ES-I3 (cell line): ENCODE data around the gene CLCN3.
"Not testable (repeated sequence)": the region's sequence is repeated elsewhere in the genome, so short reads cannot be mapped to it uniquely, and the experiment has no call there.

Experiments used
- H3K36me3 ChIP-seq: 2 replicates; pipeline ENCODE4 v1.6.1; 2013; ENCODE audit warnings: mild to moderate bottlenecking, low read length, control low read depth, moderate library complexity; ENCODE audit not compliant: insufficient read depth
- H3K4me1 ChIP-seq: 2 replicates; pipeline ENCODE4 v1.6.1; 2013; ENCODE audit warnings: mild to moderate bottlenecking, control low read depth, low read length; ENCODE audit not compliant: insufficient read depth
- H3K9ac ChIP-seq: 2 replicates; pipeline ENCODE4 v1.6.1; 2013; ENCODE audit warnings: low read depth, mild to moderate bottlenecking, low read length, moderate library complexity
- H3K9me3 ChIP-seq: 2 replicates; pipeline ENCODE4 v1.6.1; 2013; ENCODE audit warnings: mild to moderate bottlenecking, low read length, moderate library complexity; ENCODE audit not compliant: control insufficient read depth, insufficient read depth

The CLCN3 gene

GRCh38 chr4:169730564-169730963 lies 110.2 kb downstream of the CLCN3 start:
- no peak overlapping the region for H3K9ac ChIP-seq
- no peaks in the 10 kb centered on the region; the same call in 1 of the 2 replicates for H3K36me3 ChIP-seq
- H3K4me1 ChIP-seq, result no peaks in the 10 kb centered on the region
- H3K9me3 ChIP-seq, result no peaks in the 10 kb centered on the region

- not testable (repeated sequence) for H3K9me3 ChIP-seq, H3K36me3 ChIP-seq, H3K4me1 ChIP-seq, H3K9ac ChIP-seq
Observed at GRCh38 chr4:169738604-169739003, 118.2 kb downstream of the CLCN3 start.

DNA sequence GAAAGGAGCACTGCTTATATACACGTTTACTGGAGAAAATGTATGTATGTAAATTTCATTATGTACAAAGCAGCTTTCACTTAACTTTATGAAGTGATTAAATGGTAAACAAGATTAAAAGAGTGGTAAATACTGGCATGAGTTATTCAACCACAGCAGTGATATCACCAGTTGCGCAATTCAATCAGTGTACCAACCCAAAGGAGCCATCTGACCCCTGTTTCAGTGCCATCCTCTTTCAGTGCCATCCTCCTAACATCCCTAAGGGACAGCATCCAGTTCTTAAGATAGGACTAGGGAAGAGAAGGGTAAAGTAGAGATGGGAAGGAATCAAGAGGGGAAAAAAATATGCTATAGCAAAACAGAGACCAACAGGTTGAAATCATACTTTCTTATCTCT lies 121.2 kb downstream of the CLCN3 start:
- no peak overlapping the region for H3K9ac ChIP-seq
- no peaks in the 10 kb centered on the region for H3K4me1 ChIP-seq
- H3K9me3 ChIP-seq, result no peaks in the 10 kb centered on the region
- H3K36me3 ChIP-seq, result no peaks in the 10 kb centered on the region

DNA sequence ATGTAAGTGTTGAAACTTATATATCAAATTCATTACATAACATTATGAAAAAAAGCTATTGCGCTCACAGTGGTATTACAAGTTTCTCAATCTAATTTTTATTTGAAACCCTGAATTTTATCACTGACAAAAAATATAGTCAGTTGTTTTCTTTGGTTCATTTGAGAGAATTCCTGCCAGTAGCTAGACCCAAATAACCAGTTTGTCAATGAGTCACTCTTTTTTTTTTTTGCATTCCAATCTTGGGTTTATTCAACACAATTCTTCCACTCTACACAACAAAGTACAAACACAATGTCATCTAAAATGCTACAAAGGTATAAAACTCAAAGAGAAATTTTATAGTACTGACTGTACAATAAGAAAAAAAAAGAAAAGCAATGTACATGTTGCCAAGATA lies 124.2 kb downstream of the CLCN3 start:
- H3K4me1 ChIP-seq, result no peaks in the 10 kb centered on the region

DNA sequence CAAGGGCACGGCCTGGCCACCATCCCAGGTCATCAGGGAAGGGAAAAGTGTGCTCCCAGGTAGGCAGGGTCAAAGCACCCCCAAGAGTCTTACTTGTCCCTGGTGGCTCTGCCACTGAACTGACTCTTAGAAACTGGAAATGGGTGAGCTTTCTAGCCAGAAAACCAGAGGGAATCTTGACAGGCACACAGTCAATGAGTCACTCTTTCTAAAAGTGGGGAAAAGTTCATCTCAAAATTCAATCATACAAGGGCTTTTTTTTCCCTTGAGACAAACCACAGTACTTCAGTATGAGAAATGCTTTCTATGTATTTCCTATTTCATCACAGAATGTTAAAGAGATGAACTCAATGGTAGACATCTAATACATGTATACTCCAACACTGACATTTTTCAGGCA lies 124.9 kb downstream of the CLCN3 start:
- Histone ChIP-seq H3K4me1 (no peaks in the 10 kb centered on the region), H3K36me3 (no peaks in the 10 kb centered on the region), H3K9me3 (no peaks in the 10 kb centered on the region), H3K9ac (no peak overlapping the region)

More for the DNA sequence above, 124.2 kb downstream of the CLCN3 start:
- Histone ChIP-seq H3K9ac (no peak overlapping the region), H3K9me3 (no peaks in the 10 kb centered on the region), H3K36me3 (no peaks in the 10 kb centered on the region)

DNA sequence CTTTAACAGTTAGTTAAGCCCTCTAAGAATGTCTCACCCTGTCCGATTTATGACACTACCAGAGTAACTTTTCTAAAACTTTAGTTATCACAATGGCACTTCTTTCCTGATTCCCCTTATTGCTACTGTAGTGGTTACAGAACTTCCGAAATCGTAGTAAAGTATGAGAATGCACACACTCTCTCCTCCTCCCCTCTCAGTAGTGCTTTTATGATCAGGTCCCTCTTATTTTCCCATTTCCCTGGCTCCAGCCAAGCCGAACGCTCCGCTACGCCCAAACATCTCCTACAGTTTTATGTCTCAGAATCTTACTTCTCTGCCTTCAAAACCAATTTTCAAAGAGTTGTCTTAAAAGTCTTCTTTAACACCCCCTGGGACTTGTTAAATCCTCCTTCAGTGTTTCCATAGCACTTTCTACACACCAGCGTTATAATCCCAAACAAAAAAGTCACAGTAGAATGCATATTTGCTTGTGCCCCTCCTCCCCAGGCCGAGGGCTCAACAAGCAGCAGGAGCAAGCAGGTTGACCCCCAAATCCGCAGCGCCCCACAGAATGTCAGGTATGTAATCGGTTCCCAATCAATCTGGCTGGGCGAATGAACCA lies 136.7 kb downstream of the CLCN3 start:
- H3K9ac ChIP-seq, result peak overlapping the region; percentile 91
- peaks cover 6% of the 10 kb centered on the region for H3K4me1 ChIP-seq
- no peaks in the 10 kb centered on the region for H3K36me3 ChIP-seq

GRCh38 chr4:169757575-169758184 lies 137.3 kb downstream of the CLCN3 start, which contains the start of gene HPF1:
HPF1 (minus strand) TSS chr4:169757944; CDS start chr4:169757877, 67 bp downstream.
- Histone ChIP-seq H3K9me3 (no peaks in the 10 kb centered on the region), H3K36me3 (no peaks in the 10 kb centered on the region), H3K9ac (peak within 1 kb of the TSS; percentile 91), H3K4me1 (peaks cover 6% of the 10 kb centered on the region)

More for the DNA sequence above, 136.7 kb downstream of the CLCN3 start:
- H3K9me3 ChIP-seq, result no peaks in the 10 kb centered on the region

DNA sequence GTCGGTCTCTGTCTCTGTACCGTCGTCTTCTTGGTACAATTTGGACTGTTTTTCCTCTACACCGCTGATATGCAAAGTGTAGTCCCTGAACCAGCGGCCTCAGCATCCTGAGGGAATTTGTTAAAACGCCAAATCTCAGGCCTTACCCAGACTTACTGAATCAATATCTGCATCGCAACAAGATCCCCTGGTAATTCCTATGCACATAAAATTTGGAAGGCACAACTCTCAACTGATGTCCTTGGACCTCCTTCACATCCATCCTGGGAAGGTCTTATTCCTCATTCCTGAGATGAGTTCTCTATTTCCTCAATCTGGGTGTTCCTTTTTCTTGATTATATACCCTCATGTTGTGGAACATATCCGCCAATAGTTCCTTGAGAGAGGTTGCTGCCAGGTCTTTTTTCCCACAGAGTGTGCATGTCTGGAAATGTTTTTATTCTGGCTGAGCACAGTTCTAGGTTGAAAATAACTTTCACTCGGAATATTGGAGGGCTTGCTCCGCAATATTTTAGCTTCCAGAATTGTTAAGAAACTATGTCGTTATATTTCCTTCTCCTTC lies 138.1 kb downstream of the CLCN3 start:
- Histone ChIP-seq H3K4me1 (peaks cover 6% of the 10 kb centered on the region), H3K36me3 (no peaks in the 10 kb centered on the region), H3K9me3 (no peaks in the 10 kb centered on the region), H3K9ac (no peak overlapping the region)

GRCh38 chr4:169761846-169762245 lies 141.5 kb downstream of the CLCN3 start:
- no peaks in the 10 kb centered on the region for H3K36me3 ChIP-seq
- H3K9ac ChIP-seq, result no peak overlapping the region
- H3K4me1 ChIP-seq, result no peaks in the 10 kb centered on the region
- no peaks in the 10 kb centered on the region for H3K9me3 ChIP-seq

GRCh38 chr4:169765835-169766234 lies 145.5 kb downstream of the CLCN3 start:
- no peaks in the 10 kb centered on the region for H3K36me3 ChIP-seq
- no peak overlapping the region for H3K9ac ChIP-seq
- H3K9me3 ChIP-seq, result no peaks in the 10 kb centered on the region
- no peaks in the 10 kb centered on the region for H3K4me1 ChIP-seq

DNA sequence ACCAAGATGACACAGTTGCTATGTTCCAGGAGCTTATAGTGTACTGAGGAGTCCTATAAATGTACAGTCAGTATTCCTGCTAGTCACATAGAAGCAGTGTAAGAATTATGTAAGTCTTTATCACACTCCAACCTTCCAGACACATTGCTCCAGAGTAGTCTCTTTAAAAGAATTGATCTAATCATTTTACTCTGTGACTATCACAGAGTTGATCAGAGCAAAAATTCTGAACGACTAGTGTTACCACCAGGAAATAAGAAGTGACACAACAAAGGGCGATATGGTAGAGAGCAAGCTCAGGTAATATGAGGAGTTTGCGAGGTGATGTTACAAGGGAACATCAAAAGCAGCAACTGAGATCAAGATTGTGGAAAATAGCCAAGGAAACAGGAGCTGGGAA lies 146.4 kb downstream of the CLCN3 start:
- Histone ChIP-seq H3K36me3 (no peaks in the 10 kb centered on the region), H3K9me3 (no peaks in the 10 kb centered on the region), H3K4me1 (no peaks in the 10 kb centered on the region), H3K9ac (no peak overlapping the region)

DNA sequence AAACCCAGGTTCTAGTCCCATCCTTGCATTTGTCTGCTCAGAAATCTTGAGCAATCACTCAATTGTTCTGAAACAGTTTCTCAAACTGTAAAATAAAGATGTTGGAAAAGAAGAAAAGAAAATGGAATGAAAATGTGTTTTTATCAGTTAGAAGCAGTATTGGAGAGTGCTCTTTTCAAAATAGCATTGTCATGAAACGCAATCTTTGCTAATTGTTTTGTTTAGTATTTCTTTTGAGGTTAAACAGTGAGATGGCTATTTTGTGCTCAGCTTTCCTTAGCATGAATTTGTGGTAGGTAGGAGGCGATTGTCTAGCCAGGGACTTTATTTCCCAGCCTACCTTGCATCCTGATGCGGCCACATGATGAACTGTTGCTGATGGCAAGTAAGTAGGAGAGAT lies 148.0 kb downstream of the CLCN3 start:
- no peak overlapping the region for H3K9ac ChIP-seq
- no peaks in the 10 kb centered on the region for H3K36me3 ChIP-seq
- H3K9me3 ChIP-seq, result no peaks in the 10 kb centered on the region
- no peaks in the 10 kb centered on the region for H3K4me1 ChIP-seq

GRCh38 chr4:169770416-169770815 lies 150.0 kb downstream of the CLCN3 start:
- Histone ChIP-seq H3K36me3 (no peaks in the 10 kb centered on the region), H3K9me3 (no peaks in the 10 kb centered on the region), H3K9ac (no peak overlapping the region)

GRCh38 chr4:169771556-169772080 lies 151.2 kb downstream of the CLCN3 start:
- H3K9me3 ChIP-seq, H3K4me1 ChIP-seq, H3K9ac ChIP-seq, H3K36me3 ChIP-seq: not testable (repeated sequence)

More at GRCh38 chr4:169770416-169770815, 150.0 kb downstream of the CLCN3 start:
- no peaks in the 10 kb centered on the region for H3K4me1 ChIP-seq
